Keratinocyte (primary cell): ENCODE results near the gene PLXNA2. TPM values are rescaled to one million over a fixed set of nuclear protein-coding genes. Genes with fewer than 3 reads are reported as not detected.

ENCODE experiments used
- DNase-seq: peaks from one replicate; pipeline ENCODE4 v3.0.0-alpha.2; 2011; ENCODE audit warnings: low read depth, missing footprints, low spot score
- FAIRE-seq: peaks from 2 replicates; lab custom pipeline; 2011; peaks lifted over from hg19 to GRCh38; lab: Jason Lieb, UNC
- H2AFZ ChIP-seq: 2 replicates; pipeline ENCODE4 v1.6.0; 2012; ENCODE audit warnings: low read length, control low read depth, inconsistent platforms; ENCODE audit not compliant: control insufficient read depth
- H3K27ac ChIP-seq: 2 replicates; pipeline ENCODE4 v1.5.1; 2011; ENCODE audit warnings: low read length; ENCODE audit not compliant: control insufficient read depth, insufficient read depth
- H3K27me3 ChIP-seq: 3 replicates; pipeline ENCODE4 v1.6.0; 2011; ENCODE audit warnings: low read length; ENCODE audit not compliant: control insufficient read depth, insufficient read depth; ENCODE audit errors: extremely low read depth
- H3K36me3 ChIP-seq, 2 experiments: 2 replicates in 1 of 2; 3 replicates in 1 of 2; pipeline ENCODE4 v1.5.1; 2011; ENCODE audit warnings: low read length in 2 of 2, mild to moderate bottlenecking in 1 of 2; ENCODE audit not compliant: control insufficient read depth in 2 of 2, insufficient read depth in 2 of 2; ENCODE audit errors: extremely low read depth in 1 of 2
- H3K4me1 ChIP-seq: 3 replicates; pipeline ENCODE4 v1.5.1; 2011; ENCODE audit warnings: low read length; ENCODE audit not compliant: control insufficient read depth, insufficient read depth; ENCODE audit errors: extremely low read depth
- H3K4me2 ChIP-seq: 3 replicates; pipeline ENCODE4 v1.6.0; 2011; ENCODE audit warnings: low read depth, low read length; ENCODE audit not compliant: control insufficient read depth, insufficient read depth; ENCODE audit errors: extremely low read depth
- H3K4me3 ChIP-seq, 3 experiments: fragments of 200-600 bp in 1 of 3; sonication (generic) in 1 of 3; 2 replicates in 2 of 3; 3 replicates in 1 of 3; pipeline ENCODE4 v1.5.1; 2011 to 2016; ENCODE audit warnings: low read length in 3 of 3, mild to moderate bottlenecking in 3 of 3, control low read depth in 2 of 3, inconsistent platforms in 1 of 3, low read depth in 1 of 3, mixed read lengths in 1 of 3, mixed run types in 1 of 3, moderate library complexity in 1 of 3; ENCODE audit not compliant: control insufficient read depth in 2 of 3, insufficient read depth in 2 of 3; ENCODE audit errors: extremely low read depth in 1 of 3
- H3K79me2 ChIP-seq: 2 replicates; pipeline ENCODE4 v1.6.0; 2012; ENCODE audit warnings: low read length; ENCODE audit not compliant: control insufficient read depth, insufficient read depth
- H3K9ac ChIP-seq: 3 replicates; pipeline ENCODE4 v1.6.0; 2011; ENCODE audit warnings: low read length; ENCODE audit not compliant: control insufficient read depth, insufficient read depth; ENCODE audit errors: extremely low read depth
- H3K9me1 ChIP-seq: 3 replicates; pipeline ENCODE4 v1.6.0; 2011; ENCODE audit warnings: low read length; ENCODE audit not compliant: control insufficient read depth, insufficient read depth; ENCODE audit errors: extremely low read depth
- H3K9me3 ChIP-seq: 2 replicates; pipeline ENCODE4 v1.5.1; 2012; ENCODE audit warnings: low read depth, low read length; ENCODE audit not compliant: control insufficient read depth
- H4K20me1 ChIP-seq: 3 replicates; pipeline ENCODE4 v1.6.0; 2011; ENCODE audit warnings: low read length; ENCODE audit not compliant: control insufficient read depth, insufficient read depth; ENCODE audit errors: extremely low read depth
- EZH2 ChIP-seq: IDR thresholded peaks from one replicate; pipeline ENCODE4 v1.6.1; 2012; ENCODE audit warnings: inconsistent platforms, mild to moderate bottlenecking, low read length, moderate library complexity
- dilution Hi-C: fragments of 300-500 bp; cut with MboI; formaldehyde crosslinking; loops from one replicate; pipeline ENCODE4 v1.7.0; 2020; ENCODE audit warnings: low sequenced_read_pairs; ENCODE audit not compliant: extremely low pct_ligation_motif_present
- polyA plus RNA-seq, 5 experiments: library from polyadenylated mRNA; depleted of rRNA in 3 of 5; stranded (reverse) in 3 of 5; stranded (forward) in 1 of 5; unstranded in 1 of 5; fragments of >200 nt; gene quantifications; 1 replicate in 1 of 5; 2 replicates in 3 of 5; 3 replicates in 1 of 5; pipeline versions ENCODE4 v1.2.1 to v1.2.3, GENCODE V29; 2011 to 2012; ENCODE audit warnings: missing spikeins in 2 of 5, low read depth in 1 of 5, low replicate concordance in 1 of 5
- TF ChIP-seq, protein P1 (sequence below), 3 experiments: IDR thresholded peaks in 1 of 3; conservative IDR thresholded peaks in 1 of 3; optimal IDR thresholded peaks in 1 of 3; 2 replicates in 2 of 3; 3 replicates in 1 of 3; pipeline versions ENCODE3 to v1.5.1; 2011; ENCODE audit warnings: low read length in 3 of 3, mild to moderate bottlenecking in 3 of 3, moderate library complexity in 2 of 3, control low read depth in 1 of 3, inconsistent platforms in 1 of 3; ENCODE audit not compliant: insufficient read depth in 2 of 3; ENCODE audit errors: extremely low read depth in 1 of 3

Gene PLXNA2
- polyA plus RNA-seq, 1 donor (not counting 4 experiments of a cell fraction or from before 2014, with no cell fraction given), result 6.7 TPM

DNA sequence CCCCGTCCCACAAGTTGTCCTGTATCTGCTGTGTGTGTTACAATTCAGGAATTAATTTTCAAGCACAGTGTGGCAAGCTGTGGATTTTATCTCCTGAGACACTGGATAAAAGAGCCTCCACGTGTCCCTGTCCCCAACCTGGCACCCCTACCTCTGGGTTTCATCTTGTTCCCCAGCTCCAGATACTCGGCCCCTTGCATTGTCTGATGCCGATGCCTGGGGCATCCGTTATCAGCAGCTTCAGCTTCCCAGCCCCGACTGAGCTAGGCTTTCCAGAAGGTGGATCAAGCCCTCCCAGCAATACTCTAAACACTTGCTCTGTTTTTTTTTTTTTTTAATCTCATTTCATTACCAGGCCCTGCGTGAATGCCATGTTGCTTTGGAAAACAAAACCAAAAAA, 159.4 kb downstream of the PLXNA2 start:
- peaks cover 2% of the 10 kb centered on the region for H3K9me1 ChIP-seq
- H3K9ac ChIP-seq, result no peak overlapping the region
- DNase-seq (no peak), FAIRE-seq (no peak)
- no peak overlapping the region for H2AFZ ChIP-seq
- no peaks in the 10 kb centered on the region for H4K20me1 ChIP-seq
- no peak overlapping the region for H3K4me2 ChIP-seq
- TF ChIP-seq, protein P1, sequence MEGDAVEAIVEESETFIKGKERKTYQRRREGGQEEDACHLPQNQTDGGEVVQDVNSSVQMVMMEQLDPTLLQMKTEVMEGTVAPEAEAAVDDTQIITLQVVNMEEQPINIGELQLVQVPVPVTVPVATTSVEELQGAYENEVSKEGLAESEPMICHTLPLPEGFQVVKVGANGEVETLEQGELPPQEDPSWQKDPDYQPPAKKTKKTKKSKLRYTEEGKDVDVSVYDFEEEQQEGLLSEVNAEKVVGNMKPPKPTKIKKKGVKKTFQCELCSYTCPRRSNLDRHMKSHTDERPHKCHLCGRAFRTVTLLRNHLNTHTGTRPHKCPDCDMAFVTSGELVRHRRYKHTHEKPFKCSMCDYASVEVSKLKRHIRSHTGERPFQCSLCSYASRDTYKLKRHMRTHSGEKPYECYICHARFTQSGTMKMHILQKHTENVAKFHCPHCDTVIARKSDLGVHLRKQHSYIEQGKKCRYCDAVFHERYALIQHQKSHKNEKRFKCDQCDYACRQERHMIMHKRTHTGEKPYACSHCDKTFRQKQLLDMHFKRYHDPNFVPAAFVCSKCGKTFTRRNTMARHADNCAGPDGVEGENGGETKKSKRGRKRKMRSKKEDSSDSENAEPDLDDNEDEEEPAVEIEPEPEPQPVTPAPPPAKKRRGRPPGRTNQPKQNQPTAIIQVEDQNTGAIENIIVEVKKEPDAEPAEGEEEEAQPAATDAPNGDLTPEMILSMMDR (optimal IDR thresholded peaks at IDR 0.05 in 1 of 3, IDR thresholded peaks at IDR 0.05 in 1 of 3, conservative IDR thresholded peaks at IDR 0.05 in 1 of 3; ENCODE audit: extremely low read depth in 1 of 3, insufficient read depth in 2 of 3, low read length in 3 of 3), result no peak
- TF ChIP-seq EZH2, result no peak
- no peaks in the 10 kb centered on the region for H3K79me2 ChIP-seq
- H3K4me1 ChIP-seq, result peaks cover 16% of the 10 kb centered on the region
- no peaks in the 10 kb centered on the region for H3K27me3 ChIP-seq
- dilution Hi-C loops, result no loop called here
- peaks cover 16 to 29% of the 10 kb centered on the region in 2 experiments for H3K36me3 ChIP-seq
- no peak overlapping the region for H3K4me3 ChIP-seq
- H3K9me3 ChIP-seq, result no peaks in the 10 kb centered on the region
- no peak overlapping the region for H3K27ac ChIP-seq

DNA sequence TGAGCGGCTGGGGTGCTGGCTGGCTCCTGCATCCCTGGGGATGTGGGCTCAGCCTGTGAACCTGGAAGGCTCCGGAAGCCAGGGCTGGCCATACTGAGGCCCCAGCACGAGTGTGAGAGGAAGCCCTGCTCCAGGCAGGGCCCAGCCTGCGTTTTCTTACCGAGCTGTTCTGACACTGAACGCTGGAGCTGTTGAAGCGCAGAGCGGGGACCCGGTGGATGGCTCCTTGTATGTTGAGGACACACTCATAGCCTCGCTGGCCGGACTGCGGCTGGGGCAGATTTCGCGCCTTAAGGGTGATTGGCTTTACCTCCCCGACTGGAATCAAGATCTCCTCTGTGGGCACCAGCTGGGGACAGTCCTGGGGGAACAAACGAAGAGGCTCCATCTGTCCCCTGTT, 160.0 kb downstream of the PLXNA2 start:
- H3K36me3 ChIP-seq, result peaks cover 15 to 26% of the 10 kb centered on the region in 2 experiments
- H2AFZ ChIP-seq, result no peak overlapping the region
- peaks cover 16% of the 10 kb centered on the region for H3K4me1 ChIP-seq
- H3K9me1 ChIP-seq, result peaks cover 2% of the 10 kb centered on the region
- no peak overlapping the region for H3K9ac ChIP-seq
- DNase-seq (no peak), FAIRE-seq (no peak)
- TF ChIP-seq, protein P1 (optimal IDR thresholded peaks at IDR 0.05 in 1 of 3, IDR thresholded peaks at IDR 0.05 in 1 of 3, conservative IDR thresholded peaks at IDR 0.05 in 1 of 3; ENCODE audit: extremely low read depth in 1 of 3, insufficient read depth in 2 of 3, low read length in 3 of 3), result no peak
- TF ChIP-seq EZH2, result no peak
- no peaks in the 10 kb centered on the region for H4K20me1 ChIP-seq
- no peaks in the 10 kb centered on the region for H3K27me3 ChIP-seq
- H3K4me3 ChIP-seq, result no peak overlapping the region
- H3K27ac ChIP-seq, result no peak overlapping the region
- no peaks in the 10 kb centered on the region for H3K79me2 ChIP-seq
- H3K4me2 ChIP-seq, result no peak overlapping the region
- dilution Hi-C loops, result no loop called here
- H3K9me3 ChIP-seq, result no peaks in the 10 kb centered on the region
